Measurements from ENCODE around the gene ASB8. TPM values are rescaled to one million over a fixed set of nuclear protein-coding genes. Genes with fewer than 3 reads are reported as not detected.

Gene ASB8
- total RNA-seq, 3 donors from 2014 or later: 41.1 to 46.6 (median 41.3) TPM

- ATAC-seq: no peak
These were observed 18.5 kb upstream of the ASB8 start for GRCh38 chr12:48175613-48176416.

GRCh38 chr12:48169011-48169410 is 11.7 kb upstream of the ASB8 start:
- Histone ChIP-seq H3K36me3 (ENCODE audit: low read depth) (no peaks in the 10 kb centered on the region), H3K4me3 (no peak overlapping the region), H3K4me1 (ENCODE audit: low read depth) (no peaks in the 10 kb centered on the region), H3K9me3 (no peaks in the 10 kb centered on the region)
- no peak for TF ChIP-seq CTCF (IDR thresholded peaks at IDR 0.05)
- intact Hi-C loops (cut with DNase I, micrococcal nuclease): loop anchor here in 1 of 2 donors (10.0 kb wide), 1 partner anchor 84 kb away; no protein-coding TSS in a partner anchor
- ATAC-seq: no peak
- no peak for DNase-seq

More at GRCh38 chr12:48175613-48176416, 18.5 kb upstream of the ASB8 start:
- Histone ChIP-seq H3K4me3 (no peak overlapping the region), H3K4me1 (ENCODE audit: low read depth) (no peaks in the 10 kb centered on the region), H3K9me3 (no peaks in the 10 kb centered on the region), H3K36me3 (ENCODE audit: low read depth) (no peaks in the 10 kb centered on the region)
- intact Hi-C loops (cut with DNase I, micrococcal nuclease): no loop called here
- DNase-seq: no peak
- no peak for TF ChIP-seq CTCF (IDR thresholded peaks at IDR 0.05)

GRCh38 chr12:48165089-48165981 is 8.0 kb upstream of the ASB8 start:
- intact Hi-C loops (cut with DNase I, micrococcal nuclease): loop anchor here in 1 of 2 donors (10.0 kb wide), 1 partner anchor 81 kb away; no protein-coding TSS in a partner anchor
- Histone ChIP-seq H3K36me3 (ENCODE audit: low read depth) (no peaks in the 10 kb centered on the region), H3K4me3 (no peak overlapping the region), H3K4me1 (ENCODE audit: low read depth) (no peaks in the 10 kb centered on the region), H3K9me3 (no peaks in the 10 kb centered on the region)
- DNase-seq: peak in 1 of 3 donors; percentile 23
- peak; percentile 84 for TF ChIP-seq CTCF (IDR thresholded peaks at IDR 0.05)
- ATAC-seq: peak; percentile 67

GRCh38 chr12:48164451-48164850 is 7.1 kb upstream of the ASB8 start:
- DNase-seq: no peak
- Histone ChIP-seq H3K36me3 (ENCODE audit: low read depth) (no peaks in the 10 kb centered on the region), H3K9me3 (no peaks in the 10 kb centered on the region), H3K4me1 (ENCODE audit: low read depth) (no peaks in the 10 kb centered on the region), H3K4me3 (no peak overlapping the region)
- ATAC-seq: no peak
- TF ChIP-seq CTCF (IDR thresholded peaks at IDR 0.05): no peak
- intact Hi-C loops (cut with DNase I, micrococcal nuclease): loop anchor here in 1 of 2 donors (10.0 kb wide), 1 partner anchor 80 kb away; no protein-coding TSS in a partner anchor

- Histone ChIP-seq H3K9me3 (no peaks in the 10 kb centered on the region), H3K4me1 (ENCODE audit: low read depth) (no peaks in the 10 kb centered on the region), H3K36me3 (ENCODE audit: low read depth) (no peaks in the 10 kb centered on the region), H3K4me3 (no peak overlapping the region)
- intact Hi-C loops (cut with DNase I, micrococcal nuclease): loop anchor here in 1 of 2 donors (10.0 kb wide), 1 partner anchor 78 kb away; no protein-coding TSS in a partner anchor
- no peak for TF ChIP-seq CTCF (IDR thresholded peaks at IDR 0.05)
- DNase-seq (no peak), ATAC-seq (no peak)
These were observed 5.9 kb upstream of the ASB8 start for GRCh38 chr12:48163150-48163747.

All from mucosa of descending colon (tissue), 3 donors.